HG03095 (cell line): ENCODE measurements around the gene MPG.

Experiments
- ATAC-seq: cut with Tn5 transposase; IDR thresholded peaks from one replicate; pipeline ENCODE4 v1.9.1; 2021; ENCODE audit warnings: moderate library complexity; ENCODE audit not compliant: unreplicated experiment

The MPG gene

DNA sequence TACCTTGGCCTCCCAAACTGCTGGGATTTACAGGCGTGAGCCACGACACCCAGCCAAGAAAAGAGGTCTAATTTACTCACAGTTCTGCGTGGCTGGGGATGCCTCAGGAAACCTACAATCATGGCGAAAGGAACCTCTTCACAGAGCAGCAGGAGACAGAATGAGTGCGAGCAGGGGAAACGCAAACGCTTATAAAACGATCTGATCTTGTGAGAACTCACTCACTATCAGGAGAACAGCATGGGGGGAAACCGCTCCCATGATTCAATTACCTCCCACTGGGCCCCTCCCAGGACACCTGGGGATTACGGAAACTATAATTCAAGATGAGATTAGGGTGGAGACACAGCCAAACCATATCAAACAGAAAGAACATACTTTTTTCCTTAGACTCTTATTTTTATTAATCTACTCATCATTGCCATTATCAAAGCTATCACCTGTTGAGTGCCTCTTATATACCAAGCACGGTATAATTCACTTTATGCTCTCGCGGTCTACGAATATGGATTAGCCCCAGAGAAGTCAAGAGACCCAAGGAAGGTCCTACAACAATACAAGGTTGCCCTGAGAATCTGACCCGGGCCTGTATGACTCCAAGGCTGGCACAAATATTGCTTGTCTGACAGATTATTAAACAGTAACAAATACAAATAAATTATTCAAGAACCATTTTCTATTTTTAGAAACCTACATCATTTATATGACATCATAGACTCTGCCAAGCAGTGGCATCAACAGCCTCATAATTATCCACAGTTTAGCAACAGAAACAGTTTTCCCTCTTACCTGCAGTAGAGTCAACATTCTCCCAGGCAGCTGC lies 27.0 kb upstream of the MPG start:
- ATAC-seq, result no peak

DNA sequence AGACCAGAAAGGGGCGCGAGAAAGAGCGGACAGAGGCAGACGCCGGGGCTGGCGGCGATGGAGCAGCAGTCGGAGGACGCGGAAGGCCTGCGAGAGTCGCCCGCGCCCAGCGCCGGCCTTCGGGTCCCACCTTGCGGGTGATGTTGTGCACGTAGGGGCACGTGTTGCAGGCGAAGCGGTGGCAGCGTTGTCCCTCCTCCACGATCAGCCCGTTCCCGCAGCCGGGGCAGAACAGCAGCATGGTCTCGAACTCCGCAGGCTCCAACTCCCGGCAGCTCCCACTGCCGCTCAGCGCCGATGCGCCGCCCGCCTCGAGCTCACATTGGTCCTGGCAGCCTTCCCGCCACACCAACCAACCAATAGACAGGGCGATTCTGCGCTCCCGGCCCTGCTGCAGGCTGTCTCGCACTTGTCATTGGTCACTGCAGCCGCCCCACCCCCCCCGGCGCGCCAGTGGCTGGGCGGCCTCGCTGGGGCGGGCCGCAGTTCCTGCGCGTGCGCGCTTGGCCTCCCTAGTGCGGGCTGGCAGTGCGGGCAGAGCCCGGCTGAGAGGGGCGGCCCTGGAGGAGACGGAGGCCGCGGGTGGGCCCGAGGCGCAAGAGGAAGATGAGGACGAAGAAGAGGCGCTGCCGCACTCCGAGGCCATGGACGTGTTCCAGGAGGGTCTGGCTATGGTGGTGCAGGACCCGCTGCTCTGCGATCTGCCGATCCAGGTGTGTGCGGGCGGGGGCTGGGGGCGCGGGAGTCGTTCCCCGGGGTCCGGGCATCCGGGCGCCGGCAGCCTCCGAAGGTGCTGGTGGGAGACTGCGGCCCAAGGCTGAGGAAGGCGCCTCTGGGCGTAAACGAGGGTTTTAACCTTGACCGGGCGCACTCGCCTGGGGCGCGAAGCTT lies 24.4 kb upstream of the MPG start, which contains the start of the genes POLR3K and SNRNP25:
Gene POLR3K, minus strand, starts transcription at position 263 of the 891 bp plus-strand sequence. Its CDS starts 22 bp downstream, at position 241.
Gene SNRNP25, plus strand, starts transcription at position 483 of the 891 bp plus-strand sequence. Its CDS starts 189 bp downstream, at position 672.
- peak; percentile 88 for ATAC-seq

DNA sequence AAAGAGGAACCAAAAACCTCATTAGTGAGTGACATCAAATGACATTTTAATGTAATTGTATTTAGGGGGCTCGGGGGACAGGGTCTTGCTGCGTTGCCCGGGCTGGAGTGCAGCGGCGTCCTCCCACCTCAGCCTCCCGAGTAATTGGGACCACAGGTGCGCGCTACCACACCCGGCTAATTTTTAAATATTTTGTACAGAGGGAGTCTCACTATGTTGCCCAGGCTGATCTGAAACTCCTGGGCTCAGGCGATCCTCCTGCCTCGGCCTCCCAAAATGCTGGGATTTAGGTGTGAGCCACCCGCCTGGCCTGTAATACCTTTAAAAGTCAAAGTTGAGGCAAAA lies 23.8 kb upstream of the MPG start:
- ATAC-seq, result no peak

DNA sequence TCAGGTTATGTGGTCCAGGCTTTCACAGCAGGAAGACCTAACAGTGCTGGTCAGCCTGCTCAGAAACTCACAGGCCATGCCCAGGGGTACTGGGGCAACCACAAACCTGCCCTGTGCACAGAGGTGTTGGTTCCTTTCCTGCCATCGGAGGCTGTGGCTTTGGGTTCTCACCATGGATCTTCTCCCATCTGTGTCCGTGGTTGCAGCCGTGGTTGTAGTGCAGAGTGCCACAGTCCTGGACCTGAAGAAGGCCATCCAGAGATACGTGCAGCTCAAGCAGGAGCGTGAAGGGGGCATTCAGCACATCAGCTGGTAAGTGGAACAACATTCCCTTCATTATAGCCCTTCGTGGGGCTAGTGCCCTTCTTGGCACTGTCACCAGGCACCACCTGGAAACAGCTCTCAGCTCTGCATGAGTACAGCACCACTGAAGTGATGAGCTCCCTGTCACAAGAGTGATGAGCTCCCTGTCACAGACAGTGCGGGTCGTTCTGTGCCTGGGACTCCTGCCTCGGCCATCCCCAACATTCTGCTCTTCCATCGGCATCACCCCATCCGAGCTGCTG lies 22.4 kb upstream of the MPG start:
- ATAC-seq, result no peak

DNA sequence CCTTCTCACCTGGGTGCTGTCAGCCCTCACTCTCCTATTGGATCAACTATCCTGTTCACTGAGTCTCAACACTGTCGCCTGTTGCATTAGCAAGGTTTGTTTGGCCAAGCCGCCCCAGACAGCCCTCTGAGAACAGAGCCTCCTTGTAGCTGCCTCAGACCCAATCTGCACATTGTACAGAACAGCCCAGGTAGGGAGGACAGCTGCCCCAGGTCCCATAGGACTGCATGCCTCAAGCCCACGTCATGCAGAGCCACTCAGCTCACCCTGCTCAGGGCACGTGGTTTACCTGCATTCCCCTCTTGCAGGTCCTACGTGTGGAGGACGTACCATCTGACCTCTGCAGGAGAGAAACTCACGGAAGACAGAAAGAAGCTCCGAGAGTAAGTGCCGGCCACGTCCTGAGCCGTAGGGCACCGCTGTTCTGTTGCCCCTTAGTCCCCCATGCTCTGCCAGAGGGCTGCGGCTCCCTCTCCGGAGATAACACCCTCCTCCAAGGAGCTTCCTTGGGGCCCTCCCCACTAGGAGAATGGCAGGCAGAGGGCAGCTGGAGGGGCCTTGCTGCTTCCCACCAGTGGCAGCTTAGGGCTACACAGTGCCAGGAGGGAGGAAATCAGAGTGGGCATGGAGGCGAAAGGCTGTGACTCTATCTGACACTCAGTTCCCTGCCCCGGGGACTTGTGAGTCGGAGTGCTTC lies 21.6 kb upstream of the MPG start:
- no peak for ATAC-seq

DNA sequence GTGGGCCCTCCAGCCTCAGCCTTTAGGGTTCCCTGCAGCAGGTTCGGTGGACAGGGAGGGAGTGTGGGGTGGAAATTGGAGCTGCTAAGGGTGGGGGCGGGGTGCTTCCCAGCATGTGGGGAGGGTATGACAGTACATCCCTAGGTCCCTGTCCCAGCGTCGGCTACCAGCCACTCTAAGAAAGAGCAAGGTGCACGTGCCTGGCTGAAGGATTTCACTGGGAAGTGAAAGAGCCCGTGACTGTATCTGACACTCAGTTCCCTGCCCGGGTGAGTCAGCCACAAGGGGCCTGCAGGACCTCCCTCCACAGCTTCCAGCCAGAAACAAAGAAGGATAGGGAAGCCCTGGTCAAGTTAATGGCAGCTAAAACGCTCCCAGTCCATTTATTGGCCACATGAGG lies 20.3 kb upstream of the MPG start:
- ATAC-seq, result no peak

DNA sequence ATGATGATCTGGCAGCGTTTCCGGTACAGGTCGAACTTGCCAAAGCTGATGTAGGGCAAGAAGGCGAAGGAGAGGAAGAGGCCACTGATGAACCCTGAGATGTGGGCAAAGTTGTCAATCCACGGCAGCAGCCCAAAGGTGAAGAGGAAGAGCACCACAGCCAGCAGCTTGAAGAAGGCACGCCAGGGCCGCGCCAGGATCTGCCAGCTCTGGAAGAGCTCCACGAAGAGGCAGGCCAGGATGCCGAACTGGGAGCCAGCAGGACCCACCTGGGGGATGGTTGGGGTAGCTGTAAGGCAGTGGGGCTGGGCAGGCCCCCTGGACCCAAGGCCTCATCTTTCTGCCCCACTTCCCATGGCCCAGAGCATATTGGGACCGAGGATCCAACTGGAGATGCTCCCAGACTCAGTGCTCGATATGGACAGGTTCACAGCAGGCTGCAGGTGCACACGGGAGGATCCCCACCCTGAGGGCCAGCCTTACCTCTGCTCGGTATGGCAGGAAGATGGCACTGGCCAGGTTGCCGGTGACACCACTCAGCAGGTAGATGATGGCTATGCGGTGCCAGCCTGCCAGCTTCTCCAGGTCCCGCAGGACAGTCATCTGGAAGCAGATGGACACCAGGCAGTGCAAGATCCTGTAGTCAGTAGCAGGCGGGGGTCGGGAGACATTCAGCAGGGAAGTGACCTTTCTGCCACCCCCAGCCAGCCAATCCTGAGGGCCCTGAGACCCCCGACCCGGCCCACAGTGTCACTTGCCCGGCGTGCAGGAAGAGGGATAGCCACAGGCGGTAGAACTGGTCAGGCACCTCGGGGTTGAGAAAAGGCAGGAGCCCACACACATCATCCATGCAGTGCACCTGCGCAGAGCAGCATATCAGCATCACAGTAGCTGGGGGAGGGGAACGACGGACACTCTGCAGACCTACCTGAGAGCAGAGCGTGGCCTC lies 19.3 kb upstream of the MPG start:
- no peak for ATAC-seq

DNA sequence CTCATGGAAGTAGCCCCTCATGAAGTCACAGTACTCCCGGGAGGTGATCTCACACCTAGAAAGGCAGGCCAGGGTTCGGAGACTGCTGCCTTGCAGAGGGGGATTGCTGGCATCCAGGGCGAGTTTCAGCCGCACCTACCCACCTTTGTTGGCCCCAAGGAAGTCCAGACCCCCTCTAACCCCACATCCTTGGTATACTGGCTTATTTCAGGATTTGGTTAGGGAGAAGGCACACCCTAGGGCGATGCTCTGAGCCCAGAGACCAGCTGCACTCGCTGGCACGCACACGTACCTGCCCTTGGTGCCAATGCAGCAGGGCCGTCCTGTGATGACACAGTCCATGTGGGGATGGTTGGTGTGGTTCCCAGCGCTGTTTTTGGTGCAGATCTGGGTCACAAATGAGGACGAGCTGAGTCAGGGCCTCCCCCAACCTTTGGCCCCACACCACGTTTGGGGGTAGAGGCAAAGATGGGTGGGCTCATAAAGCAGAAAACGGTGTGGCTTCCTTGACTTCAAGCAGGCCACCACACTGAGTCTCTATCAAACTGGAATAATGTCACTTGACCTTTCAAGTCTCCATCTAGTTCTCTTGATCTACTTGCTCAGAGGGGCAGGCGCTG lies 18.5 kb upstream of the MPG start:
- ATAC-seq, result no peak

DNA sequence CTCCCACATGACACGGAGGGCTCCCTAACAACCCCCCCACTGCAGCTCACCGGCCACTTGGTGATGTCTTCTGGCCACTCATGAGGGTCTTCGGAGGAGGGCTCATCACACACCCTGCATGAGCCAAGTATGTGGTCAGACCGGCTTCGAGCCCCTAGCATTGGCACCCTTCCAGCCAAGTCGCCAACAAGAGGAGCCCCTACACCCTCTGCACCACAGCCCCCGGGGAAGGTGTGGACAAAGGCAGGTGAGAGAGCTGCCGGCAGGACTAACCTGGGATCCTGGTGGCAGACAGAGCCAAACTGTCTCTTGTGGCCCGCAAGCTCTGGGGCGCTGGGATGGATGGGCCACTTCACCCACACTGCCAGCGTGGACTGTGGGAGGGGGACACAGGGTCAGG lies 17.9 kb upstream of the MPG start:
- ATAC-seq, result no peak

DNA sequence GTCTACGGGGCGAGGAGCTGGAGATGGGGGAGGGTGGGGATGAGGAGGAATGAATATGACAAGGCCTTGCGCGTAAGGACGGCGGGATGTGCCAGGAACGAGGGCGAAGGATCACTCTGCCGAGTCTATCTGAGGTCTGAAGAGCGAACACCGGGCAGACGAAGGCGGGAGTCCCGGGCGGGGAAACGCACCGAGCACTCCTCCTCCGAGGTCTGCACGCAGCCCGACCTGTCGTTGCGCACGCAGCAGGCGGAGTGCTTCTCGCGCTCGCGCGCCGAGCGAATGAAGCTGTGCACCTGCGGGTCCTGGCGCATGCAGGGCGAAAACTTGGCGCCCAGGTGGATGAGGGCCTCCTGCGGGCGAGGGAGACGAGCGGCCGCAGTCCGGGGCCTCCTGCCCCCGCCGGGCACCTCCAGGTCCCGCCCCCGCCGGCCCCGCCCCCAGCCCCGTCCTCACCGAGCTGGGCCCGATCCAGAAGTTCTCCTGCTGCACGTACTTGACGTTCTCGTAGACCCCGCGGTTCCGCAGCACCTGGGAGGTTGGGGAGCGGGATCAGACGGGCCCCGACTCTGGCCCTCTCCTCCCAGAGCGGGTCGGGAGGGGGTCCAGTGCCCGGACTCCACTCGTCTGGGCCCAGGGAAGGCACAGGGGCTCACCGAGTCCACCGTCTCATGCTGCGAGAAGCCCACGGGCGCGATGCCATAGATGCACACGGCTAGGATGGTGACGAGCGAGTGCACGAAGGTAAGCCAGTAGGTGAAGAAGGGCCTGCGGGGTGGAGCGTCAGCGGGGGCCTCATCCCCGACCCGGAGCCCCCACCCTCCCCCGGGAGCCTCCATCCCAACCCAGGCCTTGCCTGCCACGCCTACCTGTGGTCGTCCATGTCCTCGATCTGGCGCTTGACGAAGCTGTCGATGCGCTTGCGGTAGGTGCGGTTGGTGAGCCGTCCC lies 16.8 kb upstream of the MPG start:
- ATAC-seq, result no peak

DNA sequence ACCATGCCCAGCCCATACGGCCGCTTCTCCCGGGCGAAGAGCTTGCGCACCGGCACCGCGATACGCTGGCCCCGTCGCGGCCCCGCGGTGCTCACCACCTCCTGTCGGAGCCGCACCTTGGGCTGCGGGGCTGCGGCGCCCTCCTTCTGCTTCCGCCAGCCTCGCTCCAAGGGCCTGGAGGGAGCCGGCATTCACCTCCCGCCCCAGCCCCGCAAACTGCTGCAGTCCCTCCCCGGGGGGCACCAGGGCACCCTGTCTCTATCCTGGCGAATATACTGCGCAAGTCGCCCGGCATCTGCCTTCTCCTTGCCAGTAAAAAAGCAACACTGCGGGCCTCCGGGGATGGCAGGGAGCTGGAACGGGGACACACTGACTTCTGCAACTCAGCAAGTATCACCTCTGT lies 16.1 kb upstream of the MPG start:
- ATAC-seq, result no peak

DNA sequence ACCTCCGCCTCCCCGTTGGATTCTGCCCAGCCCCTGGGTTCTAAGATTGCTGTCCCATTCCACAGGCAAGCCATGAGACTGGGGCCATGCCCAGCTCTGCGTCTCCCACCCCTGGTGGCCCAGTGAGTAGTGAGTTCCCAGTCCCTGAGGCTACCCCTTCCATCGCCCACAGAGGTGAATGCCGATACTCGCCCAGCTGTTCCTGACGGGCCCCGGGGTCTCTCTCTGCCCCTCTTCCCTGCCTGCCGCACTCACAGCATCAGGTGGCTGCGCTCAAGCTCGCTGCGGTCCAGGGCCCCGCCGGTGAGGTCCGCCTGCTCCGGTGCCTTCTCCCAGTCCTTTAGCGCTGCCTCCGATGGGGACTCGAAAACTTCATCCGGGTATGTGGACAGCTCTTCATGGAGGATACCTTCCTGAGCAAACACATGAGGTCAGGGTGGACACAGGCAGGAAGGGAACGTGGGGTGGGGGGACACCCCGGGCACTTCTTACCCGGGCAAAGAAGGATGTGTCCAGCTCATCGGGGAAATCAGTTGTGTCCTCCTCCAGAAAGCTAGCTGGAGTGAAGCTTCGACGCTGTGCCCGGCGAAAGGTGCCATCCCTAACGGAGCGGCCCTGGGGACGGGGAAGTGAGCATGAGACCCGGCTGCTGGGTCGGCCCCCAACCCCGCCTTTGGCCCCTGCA lies 15.6 kb upstream of the MPG start:
- ATAC-seq, result no peak

DNA sequence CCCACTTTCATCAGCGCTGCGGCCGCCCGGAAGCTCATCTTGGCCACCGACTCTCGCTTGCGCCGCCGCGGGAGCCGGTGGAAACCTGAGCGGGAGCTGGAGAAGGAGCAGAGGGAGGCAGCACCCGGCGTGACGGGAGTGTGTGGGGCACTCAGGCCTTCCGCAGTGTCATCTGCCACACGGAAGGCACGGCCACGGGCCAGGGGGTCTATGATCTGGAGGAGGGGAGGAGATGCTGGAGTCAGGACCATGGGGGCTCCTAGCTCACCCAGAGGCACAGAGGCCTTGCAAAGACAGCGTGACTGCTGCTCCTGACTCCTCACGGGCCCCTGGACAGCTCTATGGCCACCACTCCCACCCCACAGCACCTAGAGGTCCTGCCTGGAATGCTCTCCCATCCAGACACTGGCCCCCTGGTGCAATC lies 15.0 kb upstream of the MPG start:
- ATAC-seq, result no peak

DNA sequence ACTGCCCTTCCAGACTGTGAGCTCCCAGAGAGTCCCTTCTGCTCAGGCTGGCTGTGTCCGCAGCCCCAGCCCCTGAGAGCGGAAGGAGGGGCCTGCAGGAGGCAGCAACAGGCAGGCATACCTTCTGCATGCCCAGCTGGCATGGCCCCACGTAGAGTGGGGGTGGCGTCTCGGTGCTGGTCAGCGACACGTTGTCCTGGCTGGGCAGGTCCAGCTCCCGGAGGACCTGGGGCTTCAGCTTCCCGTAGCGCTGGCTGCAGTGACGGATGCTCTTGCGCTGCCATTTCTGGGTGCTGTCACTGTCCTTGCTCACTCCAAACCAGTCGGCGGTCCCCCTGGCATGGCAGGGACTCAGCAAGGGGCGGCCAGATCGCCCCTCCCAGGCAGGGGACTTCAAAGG lies 14.6 kb upstream of the MPG start:
- no peak for ATAC-seq

DNA sequence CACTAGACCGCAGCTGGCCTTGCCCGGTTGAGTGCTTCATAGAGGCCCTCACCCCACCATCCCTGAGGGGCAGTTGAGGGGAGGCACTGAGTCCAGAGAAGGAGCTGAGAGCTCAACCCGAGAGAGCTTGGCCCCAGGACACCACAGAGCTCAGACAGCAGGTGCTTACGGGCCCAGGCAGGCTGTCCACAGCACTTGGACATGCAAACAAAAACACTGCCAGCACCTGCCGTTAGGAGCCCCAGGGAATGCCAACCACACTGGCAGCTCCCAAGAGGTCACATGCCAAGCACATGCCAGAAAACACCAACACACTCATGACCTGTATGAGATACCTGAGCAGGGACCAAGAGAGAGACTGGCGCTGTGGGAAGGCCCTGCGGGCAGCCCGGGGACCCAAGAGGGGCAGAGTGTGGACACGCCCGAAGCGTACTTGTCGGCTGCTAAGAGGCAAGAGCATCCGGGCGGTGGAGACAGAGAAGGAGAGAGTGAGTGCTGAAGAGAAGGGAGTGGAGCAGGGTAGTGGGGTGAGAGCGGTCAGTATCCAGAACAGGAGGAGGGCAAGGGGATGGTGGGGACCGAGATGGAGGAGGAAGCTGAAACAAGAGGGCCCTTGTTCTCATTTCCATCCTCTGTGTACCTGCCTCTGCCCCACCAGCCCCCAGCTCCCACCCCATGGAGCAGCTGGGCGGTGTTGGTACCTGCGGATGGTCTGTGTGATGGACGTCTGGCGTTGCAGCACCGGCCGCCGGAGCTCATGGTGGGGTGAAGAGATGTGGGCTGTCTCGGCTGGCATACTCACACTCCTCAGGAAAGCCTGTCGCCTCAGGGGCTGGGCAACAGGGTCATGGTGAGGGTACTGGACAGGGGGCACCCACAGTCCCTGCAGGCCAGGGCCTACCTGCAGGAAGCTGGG lies 13.8 kb upstream of the MPG start:
- ATAC-seq, result no peak

DNA sequence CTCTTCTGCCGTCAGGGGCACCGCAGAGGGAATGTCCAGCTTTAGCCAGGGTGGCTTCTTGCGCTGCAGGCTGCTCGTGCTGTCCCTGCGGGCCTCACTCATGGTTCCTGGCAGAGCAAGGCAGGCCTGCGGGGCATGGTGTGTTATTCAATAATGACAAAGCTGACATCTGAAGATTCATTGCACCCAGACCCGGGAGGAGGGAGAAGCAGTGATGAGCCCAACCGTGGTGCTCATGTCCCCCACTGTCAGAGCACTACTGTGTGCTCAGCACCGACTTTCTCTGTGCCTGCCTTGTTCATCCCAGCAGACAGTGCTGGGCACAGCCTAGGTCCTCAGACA lies 13.1 kb upstream of the MPG start:
- ATAC-seq, result no peak

DNA sequence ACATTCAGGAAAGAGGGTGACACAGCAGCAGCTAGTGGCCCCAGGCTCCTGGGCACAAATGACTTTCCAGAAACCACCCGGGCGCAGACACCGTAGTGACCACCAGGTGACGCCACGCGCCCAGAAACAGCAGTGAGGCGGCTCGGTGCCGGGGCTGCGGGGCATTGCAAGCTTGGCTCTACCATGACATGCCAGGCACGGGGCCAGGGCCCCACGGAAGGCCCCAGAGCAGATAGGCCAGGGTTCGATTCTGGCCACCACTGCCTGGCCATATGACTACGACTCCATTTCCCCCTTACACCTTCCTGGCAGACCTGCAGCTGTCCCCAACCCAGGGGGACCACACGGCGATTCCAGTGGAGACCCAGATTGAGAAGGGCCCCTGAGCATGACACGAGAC lies 12.3 kb upstream of the MPG start:
- ATAC-seq, result no peak
